IPS-20b (cell line): Measurements from ENCODE around the gene GUCD1.

Experiments used
- H3K27ac ChIP-seq: one replicate; pipeline ENCODE4 v1.5.1; 2013; ENCODE audit warnings: low read length
- H3K27me3 ChIP-seq: 2 replicates; pipeline ENCODE4 v1.6.1; 2013; ENCODE audit warnings: mild to moderate bottlenecking, low read length, inconsistent platforms; ENCODE audit not compliant: insufficient read depth
- H3K36me3 ChIP-seq: 2 replicates; pipeline ENCODE4 v1.6.1; 2013; ENCODE audit warnings: low read depth, mild to moderate bottlenecking, inconsistent platforms, low read length, moderate library complexity; ENCODE audit not compliant: insufficient read depth
- H3K4me1 ChIP-seq: 2 replicates; pipeline ENCODE4 v1.6.1; 2013; ENCODE audit warnings: mild to moderate bottlenecking, control low read depth, inconsistent platforms, low read length, moderate library complexity; ENCODE audit not compliant: insufficient read depth
- H3K4me3 ChIP-seq: 2 replicates; pipeline ENCODE4 v1.5.1; 2013; ENCODE audit warnings: mild to moderate bottlenecking, low read length, inconsistent platforms
- H3K9ac ChIP-seq: 2 replicates; pipeline ENCODE4 v1.6.1; 2013; ENCODE audit warnings: low read depth, mild to moderate bottlenecking, inconsistent platforms, low read length, moderate library complexity
- H3K9me3 ChIP-seq: 2 replicates; pipeline ENCODE4 v1.6.1; 2013; ENCODE audit warnings: mild to moderate bottlenecking, low read depth, low read length, inconsistent platforms; ENCODE audit not compliant: insufficient read depth

Gene GUCD1

DNA sequence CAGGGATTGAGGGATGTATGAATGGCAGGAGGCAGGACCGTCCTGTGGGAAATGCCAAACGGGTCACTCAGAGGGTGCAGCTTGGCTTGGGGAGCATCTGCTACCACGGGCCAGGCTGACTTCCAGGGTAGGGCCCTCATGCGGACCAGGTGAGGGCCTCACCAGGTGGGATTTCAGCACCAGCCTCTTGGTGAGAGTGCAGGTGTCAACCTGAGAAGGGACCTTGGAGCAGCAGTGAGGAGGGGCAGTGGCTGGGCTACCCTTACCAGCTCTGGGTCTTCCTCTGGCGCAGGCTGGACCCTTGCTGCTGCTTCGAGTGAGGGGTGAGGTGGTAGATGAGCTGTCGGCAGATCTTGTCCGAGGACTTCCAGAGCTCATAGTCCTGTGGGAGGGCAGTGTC, 33.0 kb upstream of the GUCD1 start:
- Histone ChIP-seq H3K4me1 (peaks cover 2% of the 10 kb centered on the region; the same call in 1 of the 2 replicates), H3K27ac (no peak overlapping the region), H3K9ac (no peak overlapping the region)

GRCh38 chr22:24587251-24587650, 32.3 kb upstream of the GUCD1 start:
- no peaks in the 10 kb centered on the region for H3K27me3 ChIP-seq

More for the DNA sequence above, 33.0 kb upstream of the GUCD1 start:
- H3K9me3 ChIP-seq, result no peaks in the 10 kb centered on the region
- no peaks in the 10 kb centered on the region for H3K27me3 ChIP-seq
- no peak overlapping the region for H3K4me3 ChIP-seq
- H3K36me3 ChIP-seq, result peaks cover 13% of the 10 kb centered on the region

GRCh38 chr22:24585927-24586546, 31.1 kb upstream of the GUCD1 start:
- Histone ChIP-seq H3K4me3 (no peak overlapping the region), H3K4me1 (no peaks in the 10 kb centered on the region), H3K9ac (no peak overlapping the region), H3K27me3 (no peaks in the 10 kb centered on the region), H3K27ac (no peak overlapping the region), H3K36me3 (peaks cover 13% of the 10 kb centered on the region), H3K9me3 (no peaks in the 10 kb centered on the region)

More at GRCh38 chr22:24587251-24587650, 32.3 kb upstream of the GUCD1 start:
- Histone ChIP-seq H3K9ac (no peak overlapping the region), H3K27ac (no peak overlapping the region), H3K36me3 (peaks cover 13% of the 10 kb centered on the region), H3K4me3 (no peak overlapping the region), H3K4me1 (peaks cover 2% of the 10 kb centered on the region; the same call in 1 of the 2 replicates), H3K9me3 (no peaks in the 10 kb centered on the region)

GRCh38 chr22:24585461-24585860, 30.5 kb upstream of the GUCD1 start:
- Histone ChIP-seq H3K36me3 (peaks cover 13% of the 10 kb centered on the region), H3K27me3 (no peaks in the 10 kb centered on the region), H3K9me3 (no peaks in the 10 kb centered on the region), H3K4me3 (no peak overlapping the region), H3K9ac (no peak overlapping the region), H3K4me1 (no peaks in the 10 kb centered on the region), H3K27ac (no peak overlapping the region)

GRCh38 chr22:24584871-24585411, 30.0 kb upstream of the GUCD1 start:
- H3K27ac ChIP-seq, result no peak overlapping the region

DNA sequence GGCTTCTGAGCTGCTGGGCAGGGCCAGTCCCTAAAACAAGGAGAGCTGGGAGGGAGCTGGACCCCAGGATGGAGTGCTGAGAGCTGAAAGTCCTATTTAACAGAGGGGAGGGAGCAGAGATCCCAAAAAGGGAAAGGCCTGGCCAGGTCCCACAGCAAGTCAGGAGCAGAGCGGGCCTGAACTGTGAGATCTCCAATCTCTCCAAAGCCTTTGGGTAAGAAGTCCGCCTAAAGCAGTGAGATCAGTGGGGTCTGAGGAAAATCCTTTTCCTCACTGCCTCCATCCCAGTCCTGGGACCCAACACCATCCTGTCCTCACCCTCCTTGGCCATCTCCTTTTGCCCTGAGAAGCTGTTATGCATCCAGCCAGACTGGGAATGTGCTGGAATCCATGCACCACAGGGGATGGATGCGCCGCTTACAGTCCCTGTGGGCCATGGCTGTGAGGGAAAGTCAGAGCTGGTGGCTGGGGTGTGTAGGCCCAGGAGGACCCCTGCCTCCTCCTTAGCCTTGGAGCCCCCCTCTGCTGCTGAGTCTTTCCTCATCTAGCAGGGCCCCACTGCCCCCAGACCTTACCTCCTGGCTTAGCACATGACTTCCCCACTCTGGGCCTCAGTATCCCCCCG, 29.3 kb upstream of the GUCD1 start:
- Histone ChIP-seq H3K4me1 (no peaks in the 10 kb centered on the region), H3K9ac (no peak overlapping the region), H3K9me3 (no peaks in the 10 kb centered on the region), H3K36me3 (peaks cover 13% of the 10 kb centered on the region), H3K4me3 (no peak overlapping the region), H3K27me3 (no peaks in the 10 kb centered on the region), H3K27ac (no peak overlapping the region)

More at GRCh38 chr22:24584871-24585411, 30.0 kb upstream of the GUCD1 start:
- H3K9ac ChIP-seq, result no peak overlapping the region
- H3K36me3 ChIP-seq, result peaks cover 13% of the 10 kb centered on the region
- no peak overlapping the region for H3K4me3 ChIP-seq
- H3K4me1 ChIP-seq, result no peaks in the 10 kb centered on the region
- H3K27me3 ChIP-seq, result no peaks in the 10 kb centered on the region
- H3K9me3 ChIP-seq, result no peaks in the 10 kb centered on the region

GRCh38 chr22:24583221-24584165, 28.6 kb upstream of the GUCD1 start:
- no peaks in the 10 kb centered on the region for H3K4me1 ChIP-seq
- peaks cover 13% of the 10 kb centered on the region for H3K36me3 ChIP-seq
- no peak overlapping the region for H3K4me3 ChIP-seq
- H3K9me3 ChIP-seq, result no peaks in the 10 kb centered on the region
- H3K9ac ChIP-seq, result no peak overlapping the region
- no peak overlapping the region for H3K27ac ChIP-seq
- H3K27me3 ChIP-seq, result no peaks in the 10 kb centered on the region

- no peak overlapping the region for H3K4me3 ChIP-seq
- H3K9ac ChIP-seq, result no peak overlapping the region
- H3K27ac ChIP-seq, result no peak overlapping the region
- H3K27me3 ChIP-seq, result no peaks in the 10 kb centered on the region
- peaks cover under 1% of the 10 kb centered on the region; the same call in 1 of the 2 replicates for H3K36me3 ChIP-seq
- no peaks in the 10 kb centered on the region for H3K9me3 ChIP-seq
- no peaks in the 10 kb centered on the region for H3K4me1 ChIP-seq
Measured at GRCh38 chr22:24582056-24582814, 27.3 kb upstream of the GUCD1 start.

- no peak overlapping the region for H3K4me3 ChIP-seq
- peaks cover 9% of the 10 kb centered on the region; the same call in 1 of the 2 replicates for H3K36me3 ChIP-seq
- no peak overlapping the region; the same call in 1 of the 2 replicates for H3K9ac ChIP-seq
- no peaks in the 10 kb centered on the region for H3K9me3 ChIP-seq
- H3K4me1 ChIP-seq, result no peaks in the 10 kb centered on the region
- no peak overlapping the region for H3K27ac ChIP-seq
- H3K27me3 ChIP-seq, result no peaks in the 10 kb centered on the region
Measured at GRCh38 chr22:24580276-24580675, 25.3 kb upstream of the GUCD1 start.

DNA sequence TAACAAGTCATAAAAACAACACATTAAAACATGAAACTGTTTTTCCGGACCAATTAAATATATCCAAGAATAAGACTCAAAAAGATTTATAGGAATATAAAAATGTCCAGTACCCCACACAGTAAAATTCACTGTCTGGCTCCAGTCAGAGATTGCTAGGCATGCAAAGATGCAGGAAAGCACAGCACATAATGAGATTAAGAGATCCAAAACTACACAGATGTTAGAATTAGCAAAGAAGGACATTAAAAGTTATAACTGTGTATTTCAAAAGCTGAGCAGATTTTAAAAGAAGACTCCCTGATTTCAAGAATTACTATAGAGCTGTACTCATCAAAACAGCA, 24.3 kb upstream of the GUCD1 start:
- H3K4me1 ChIP-seq, result no peaks in the 10 kb centered on the region
- no peak overlapping the region for H3K4me3 ChIP-seq
- no peaks in the 10 kb centered on the region for H3K9me3 ChIP-seq
- H3K27me3 ChIP-seq, result no peaks in the 10 kb centered on the region
- no peak overlapping the region for H3K9ac ChIP-seq
- H3K36me3 ChIP-seq, result peaks cover 19% of the 10 kb centered on the region
- no peak overlapping the region for H3K27ac ChIP-seq
